ENCODE data around the gene DBNL.

The DBNL gene

GRCh38 chr7:44079331-44080021 lies 35.0 kb downstream of the DBNL start:
- DNase-seq = no peak

DNA sequence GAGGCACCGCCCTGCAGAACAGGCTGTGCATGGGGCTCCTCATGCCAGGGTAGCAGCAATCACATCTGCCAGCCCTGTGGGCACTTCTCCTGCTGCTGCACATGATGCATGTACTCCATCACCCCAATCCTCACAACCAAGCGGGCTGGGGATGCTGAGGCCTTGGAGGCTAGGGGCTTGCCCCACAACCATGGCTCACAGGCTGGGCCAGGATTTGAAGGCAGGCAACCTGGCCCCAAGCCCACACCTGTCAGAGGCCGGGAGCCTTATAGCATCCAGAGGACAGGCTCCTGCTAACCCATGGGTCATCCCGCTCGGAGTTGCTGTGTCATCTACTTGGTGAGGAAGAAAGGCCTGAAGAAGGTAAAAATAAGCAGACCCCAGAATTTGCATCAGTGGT lies 35.6 kb downstream of the DBNL start:
- no peak for DNase-seq

DNA sequence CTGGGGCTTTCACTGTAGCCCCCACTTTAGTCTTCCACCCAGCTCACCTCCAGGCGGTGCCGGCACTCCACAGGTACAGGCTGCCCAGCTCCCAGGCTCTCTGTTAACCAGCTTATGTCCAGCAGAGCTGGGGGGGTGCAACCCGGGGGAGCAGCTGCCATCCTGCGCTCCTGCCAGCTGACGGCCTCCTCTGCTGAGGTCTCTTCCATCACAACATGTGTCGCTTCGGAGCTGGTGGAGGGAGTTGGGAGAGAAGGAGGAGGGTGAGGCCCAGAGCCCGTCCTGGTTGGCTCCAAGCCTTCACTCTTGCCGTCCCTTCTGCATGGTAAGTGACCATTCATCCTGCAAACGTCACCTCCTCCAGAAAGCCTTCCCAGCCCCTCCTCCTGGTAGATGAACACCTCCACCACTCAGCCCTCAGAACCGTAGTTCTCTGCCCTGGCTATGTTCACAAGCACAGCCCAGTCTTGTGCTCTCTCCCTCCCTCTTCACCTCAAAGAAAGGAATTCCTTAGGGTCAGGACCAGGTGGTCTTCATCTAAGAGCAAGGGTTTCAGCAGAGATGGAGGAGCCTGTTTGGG lies 36.3 kb downstream of the DBNL start:
- DNase-seq = no peak

GRCh38 chr7:44081266-44081748 lies 36.8 kb downstream of the DBNL start:
- peak in 1 of 2 experiments; percentile 5 for DNase-seq

DNA sequence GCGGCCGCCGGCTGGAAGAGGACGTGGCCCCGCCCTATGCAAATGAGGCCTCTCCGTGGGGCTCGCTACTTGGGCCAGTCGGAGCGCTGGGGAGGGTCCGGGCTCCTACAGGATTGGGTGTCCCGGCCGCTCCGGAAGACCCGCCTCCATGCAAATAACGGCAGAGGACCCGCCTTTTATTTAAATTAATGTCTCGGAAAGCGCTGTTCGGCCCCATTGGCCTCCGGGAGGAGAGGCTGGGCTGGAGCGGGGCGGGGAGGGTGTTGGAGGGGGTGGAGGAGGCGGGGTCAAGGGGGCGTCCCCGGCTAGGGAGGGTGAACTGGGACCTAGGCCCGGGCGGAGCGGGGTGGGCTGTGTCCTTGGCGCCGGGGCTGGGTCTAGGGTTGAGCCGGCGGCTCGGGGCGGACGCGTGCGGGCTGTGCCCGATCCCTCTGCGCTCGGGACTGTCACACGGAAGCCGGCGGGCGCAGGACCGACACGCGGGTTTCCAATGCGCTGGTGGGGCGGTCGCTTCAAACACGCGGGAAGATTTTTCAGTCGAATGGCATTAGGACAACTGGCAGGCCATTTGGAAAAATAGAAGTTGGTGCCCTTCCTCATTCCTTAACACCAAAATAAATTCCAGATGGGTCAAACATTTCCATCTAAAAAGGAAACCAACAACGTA lies 38.2 kb downstream of the DBNL start:
- peak; percentile 95 to 96 for DNase-seq

DNA sequence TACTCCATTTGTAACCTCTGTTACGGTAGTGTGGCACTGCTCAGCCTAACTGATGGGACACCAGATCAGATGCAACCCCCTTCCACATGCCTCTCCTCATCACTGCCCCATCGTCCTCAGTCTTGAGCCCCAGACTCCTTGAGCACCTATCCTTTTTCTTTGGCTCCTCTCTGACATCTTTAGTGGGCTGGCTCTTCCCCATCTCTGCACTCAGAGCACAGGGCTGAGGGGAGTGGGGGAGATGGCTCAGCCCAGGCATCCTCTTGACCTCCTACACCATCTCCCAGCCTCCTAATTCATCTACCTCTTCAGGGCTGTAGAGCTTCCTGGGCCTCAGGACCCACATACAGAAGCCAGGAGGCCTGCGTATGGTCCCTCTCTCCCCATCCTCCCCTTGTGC lies 39.3 kb downstream of the DBNL start:
- no peak for DNase-seq

- DNase-seq = no peak
Observed at GRCh38 chr7:44084701-44085100, 40.2 kb downstream of the DBNL start.

DNA sequence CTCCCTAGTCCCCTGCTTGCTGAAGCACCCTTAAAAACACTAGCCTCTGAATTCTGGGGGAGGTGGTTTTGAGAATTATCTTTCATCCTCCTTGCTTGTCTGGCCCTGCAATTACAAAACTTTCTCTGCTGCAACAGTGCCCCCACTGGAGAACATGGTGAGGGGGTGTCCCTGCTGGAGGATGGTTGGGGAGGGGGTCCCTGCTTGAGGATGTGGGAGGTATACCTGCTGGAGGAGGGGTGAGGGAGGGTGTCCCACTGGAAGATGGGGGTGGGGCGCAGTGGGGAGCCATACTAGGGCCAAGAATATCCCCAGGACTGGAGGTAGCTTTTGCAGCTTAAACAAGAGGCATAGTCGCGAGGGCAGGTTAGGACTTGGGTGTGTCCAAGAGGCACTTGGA lies 41.0 kb downstream of the DBNL start:
- no peak for DNase-seq

DNA sequence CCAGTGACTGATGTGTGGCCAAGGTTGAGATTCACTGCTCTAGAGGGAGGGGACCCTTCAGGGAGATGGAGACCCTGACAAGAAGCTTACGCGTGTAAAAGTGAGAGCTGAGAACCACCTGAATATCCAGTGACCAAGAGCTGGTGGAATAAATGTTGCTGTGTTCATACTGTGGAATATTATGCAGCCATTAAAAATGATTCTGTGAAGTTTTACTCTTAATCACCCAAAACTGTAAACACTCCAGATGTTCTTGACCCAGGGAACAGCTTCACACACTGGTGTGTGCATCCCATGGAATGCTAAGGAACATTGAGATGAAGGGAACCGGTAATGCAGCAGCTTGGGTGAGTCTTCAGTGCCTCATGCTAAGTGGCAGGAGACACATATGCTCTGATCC lies 42.1 kb downstream of the DBNL start:
- no peak for DNase-seq

- no peak for DNase-seq
Observed at GRCh38 chr7:44087911-44088838, 43.7 kb downstream of the DBNL start.

DNA sequence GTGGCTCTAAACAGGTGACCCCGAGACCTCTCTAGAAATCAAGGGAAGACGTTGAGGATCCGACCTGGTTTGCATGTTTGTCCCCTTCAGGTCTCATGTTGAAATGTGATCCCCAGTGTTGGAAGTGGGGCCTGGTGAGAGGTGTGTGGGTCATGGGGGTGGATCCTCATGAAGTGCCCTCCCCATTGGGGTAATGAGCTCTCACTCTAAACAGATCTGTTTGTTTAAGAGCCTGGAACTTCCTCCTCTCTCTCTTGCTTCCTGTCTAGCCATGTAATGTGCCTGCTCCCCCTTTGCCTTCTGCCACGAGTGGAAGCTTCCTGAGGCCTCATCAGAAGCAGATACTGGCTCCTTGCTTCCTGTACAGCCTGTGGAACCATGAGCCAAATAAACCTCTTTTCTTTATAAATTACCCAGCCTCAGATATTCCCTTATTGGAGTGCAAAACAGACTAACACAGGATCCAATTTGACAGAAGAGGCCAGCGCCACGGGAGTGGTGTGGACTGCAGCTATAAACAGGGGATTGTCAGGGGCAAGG lies 48.7 kb downstream of the DBNL start:
- DNase-seq = no peak

DNA sequence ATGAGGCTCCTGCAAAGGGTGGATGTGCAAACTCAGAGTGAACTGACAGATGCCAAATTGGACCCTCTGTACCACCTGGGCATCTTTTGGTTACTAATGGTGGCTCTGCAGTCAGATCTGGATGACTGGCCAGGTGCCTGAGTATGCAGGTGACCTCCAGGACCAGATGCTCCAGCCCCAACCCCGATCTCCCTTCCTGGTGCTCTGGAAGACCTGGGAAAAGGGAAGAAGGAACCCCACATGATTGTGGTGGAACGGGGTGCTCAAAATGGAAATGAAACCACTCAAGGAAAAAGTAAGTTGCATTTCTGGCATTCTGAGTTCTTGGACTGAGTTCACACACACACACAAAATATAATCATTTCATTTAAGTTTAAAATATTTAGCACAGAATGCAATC lies 49.9 kb downstream of the DBNL start:
- DNase-seq = no peak

DNA sequence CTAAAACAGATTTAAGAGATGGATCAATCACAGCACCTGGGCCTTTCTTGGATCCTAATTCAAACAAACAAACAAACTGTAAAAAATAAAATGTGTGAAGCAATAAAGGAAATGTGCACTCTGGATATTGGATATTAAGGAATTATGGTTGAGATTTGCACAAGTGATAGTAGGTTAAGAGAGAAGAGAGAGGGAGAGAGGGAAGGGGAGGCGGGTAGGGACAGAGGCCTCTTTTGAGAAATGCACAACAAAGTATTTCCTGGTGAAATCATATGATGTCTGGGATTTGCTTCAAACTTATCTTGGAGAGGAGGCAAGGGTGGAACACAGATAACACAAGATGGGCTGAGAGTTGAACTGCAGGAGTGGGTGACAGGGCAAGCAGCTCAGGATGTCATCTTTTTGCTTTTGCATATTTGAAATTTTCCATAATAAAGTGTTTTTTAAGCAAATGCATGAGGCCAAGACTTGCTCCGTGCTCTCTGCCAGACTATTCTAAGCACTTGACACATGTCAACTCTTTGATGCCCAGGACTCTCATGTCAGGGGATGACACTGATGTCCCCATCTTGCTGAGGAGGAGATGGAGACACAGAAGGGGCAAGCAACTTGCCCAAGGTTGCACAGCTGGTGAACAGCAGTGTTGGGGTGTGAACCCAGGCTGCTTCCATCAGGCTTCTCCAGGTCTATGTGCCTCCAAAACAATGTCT lies 50.5 kb downstream of the DBNL start:
- no peak for DNase-seq

- no peak for DNase-seq
Observed at GRCh38 chr7:44095781-44096180, 51.3 kb downstream of the DBNL start.

- no peak for DNase-seq
Observed at GRCh38 chr7:44096326-44096881, 51.9 kb downstream of the DBNL start.

DNA sequence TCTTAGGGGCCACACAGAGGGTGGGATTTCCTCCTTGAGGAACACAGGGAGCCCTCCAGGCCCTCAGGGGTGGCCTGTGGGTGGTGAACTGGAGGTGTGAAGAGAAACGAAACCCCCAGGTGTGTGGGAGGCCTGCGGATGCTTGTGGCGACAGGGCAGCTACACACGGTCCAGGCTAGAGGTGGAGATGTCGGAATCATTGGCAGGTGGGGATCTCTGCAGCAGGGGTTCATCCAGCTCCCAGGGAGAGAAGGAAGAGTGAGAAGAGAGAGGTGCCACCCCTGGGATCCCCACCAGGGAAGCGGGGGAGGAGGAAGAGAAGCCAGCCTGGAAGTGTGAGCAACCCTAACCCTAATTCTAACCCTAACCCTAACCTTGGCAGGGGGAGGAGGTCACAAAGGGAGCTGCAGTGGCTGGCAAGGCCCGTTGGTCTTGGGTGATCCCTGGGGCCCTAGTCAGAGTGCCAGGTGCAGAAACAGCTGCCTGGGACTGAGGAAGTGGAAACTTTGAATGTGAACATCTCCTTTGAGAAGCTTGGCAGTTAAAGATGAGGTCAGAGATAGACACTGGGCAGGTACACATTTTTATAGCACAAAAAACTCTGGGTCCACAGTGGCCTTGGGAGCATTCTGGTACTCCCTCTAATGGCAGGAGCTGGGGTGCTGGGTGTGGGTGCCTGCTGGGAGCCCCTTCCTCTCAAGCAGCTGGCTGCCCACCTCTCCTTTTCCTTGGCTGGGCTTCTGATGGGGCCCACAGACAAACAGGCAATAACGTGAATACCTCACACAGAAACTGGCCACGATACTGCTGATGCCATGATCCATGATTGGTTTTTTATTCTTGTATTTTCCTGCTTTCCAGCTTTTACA lies 52.8 kb downstream of the DBNL start:
- no peak for DNase-seq

- DNase-seq = no peak
Observed at GRCh38 chr7:44098092-44099068, 53.9 kb downstream of the DBNL start.

GRCh38 chr7:44099669-44100068 lies 55.2 kb downstream of the DBNL start:
- DNase-seq = no peak

DNA sequence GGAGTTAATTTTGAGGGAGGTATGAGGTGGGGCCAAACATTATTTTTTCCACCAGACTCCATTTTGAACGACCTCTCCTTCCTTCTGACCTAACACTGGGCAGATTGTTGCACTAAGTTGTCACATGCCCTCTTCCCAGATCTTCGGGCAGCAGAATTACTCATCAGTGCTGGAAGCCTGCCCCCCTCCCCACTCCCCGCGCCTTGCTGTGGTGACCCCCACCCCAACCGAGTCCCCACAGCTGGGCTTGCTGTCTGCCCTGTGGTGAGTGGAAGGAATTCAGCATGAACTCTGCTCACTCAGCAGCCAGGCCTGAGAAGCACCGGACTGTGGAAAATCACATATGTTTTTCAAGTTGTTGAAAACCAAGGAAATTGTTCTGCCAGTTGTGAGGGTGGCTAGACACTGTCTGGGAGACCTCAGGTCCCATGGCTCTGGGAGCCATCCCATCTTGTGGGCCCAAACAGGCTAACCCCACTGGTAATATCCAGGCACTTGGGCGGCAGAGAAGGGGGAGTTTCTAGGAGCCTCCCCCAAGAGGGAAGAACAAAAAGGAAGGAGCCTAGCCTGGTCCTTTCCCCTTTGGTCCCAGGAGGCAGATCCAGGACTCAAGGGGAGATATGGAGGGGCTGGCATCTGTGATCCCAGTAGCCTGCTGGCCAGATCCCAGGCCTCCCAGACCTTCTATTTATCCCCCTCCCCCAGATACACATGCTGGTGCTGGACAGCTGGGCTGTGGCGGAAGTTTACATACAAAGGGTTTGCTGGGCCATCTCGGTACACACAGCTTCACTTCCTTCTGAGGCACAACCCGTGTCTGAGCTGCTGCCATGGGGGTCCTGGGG lies 56.2 kb downstream of the DBNL start:
- no peak for DNase-seq
